ENCODE measurements around the gene SCAPER. TPM values are rescaled to one million over a fixed set of nuclear protein-coding genes. Genes with fewer than 3 reads are reported as not detected.
"Not testable (repeated sequence)": the region's sequence is repeated elsewhere in the genome, so short reads cannot be mapped to it uniquely, and the experiment has no call there.

Gene SCAPER
- polyA plus RNA-seq, 1 donor from 2014 or later: 77.1 TPM

DNA sequence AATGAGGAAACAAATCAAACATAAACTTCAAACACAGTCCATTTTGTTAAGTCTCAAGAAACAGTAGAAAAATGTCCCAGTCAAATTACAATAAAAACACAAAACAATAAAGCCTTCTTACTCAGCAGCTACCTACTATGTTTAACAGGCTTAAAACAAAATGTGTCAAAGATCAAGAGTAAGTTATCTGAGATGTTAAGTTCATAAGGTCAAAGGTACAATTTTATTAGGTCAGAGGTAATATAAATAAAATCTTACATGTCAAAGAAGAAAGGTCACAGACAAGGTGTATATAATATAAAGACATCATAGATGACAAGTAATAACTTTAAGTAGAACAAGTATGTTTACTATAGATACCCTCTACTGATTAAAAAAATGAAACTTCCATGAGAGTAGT is 208.3 kb downstream of the SCAPER start:
- H2AFZ ChIP-seq (ENCODE audit: low read depth, low read length): no peak overlapping the region
- H3K36me3 ChIP-seq (ENCODE audit: insufficient read depth, low read length): no peaks in the 10 kb centered on the region
- no peak for TF ChIP-seq EP300 (conservative IDR thresholded peaks at IDR 0.05; ENCODE audit: poor library complexity, severe bottlenecking)
- TF ChIP-seq TAF1 (IDR thresholded peaks at IDR 0.05; ENCODE audit: low read depth): no peak
- TF ChIP-seq MXI1 (conservative IDR thresholded peaks at IDR 0.05; ENCODE audit: poor library complexity, severe bottlenecking): no peak
- no peak for TF ChIP-seq SMC3 (conservative IDR thresholded peaks at IDR 0.05; ENCODE audit: poor library complexity)
- TF ChIP-seq POLR2AphosphoS5 (IDR thresholded peaks at IDR 0.05): no peak
- TF ChIP-seq EZH2 (IDR thresholded peaks at IDR 0.05; ENCODE audit: borderline replicate concordance, insufficient read depth, low read length, poor library complexity, severe bottlenecking): no peak
- no peak overlapping the region for H3K4me3 ChIP-seq (ENCODE audit: low read length)
- no peak overlapping the region for H3K27ac ChIP-seq (ENCODE audit: low read length)
- H3K9ac ChIP-seq (ENCODE audit: low read length): no peak overlapping the region
- H3K9me2 ChIP-seq (ENCODE audit: insufficient read depth, low read length): no peaks in the 10 kb centered on the region
- H3F3A ChIP-seq (ENCODE audit: insufficient read depth, low read length, poor library complexity, severe bottlenecking): no peaks in the 10 kb centered on the region
- H3K9me3 ChIP-seq (ENCODE audit: low read length): no peaks in the 10 kb centered on the region
- H4K20me1 ChIP-seq (ENCODE audit: insufficient read depth): no peaks in the 10 kb centered on the region
- no peak overlapping the region for H3K4me2 ChIP-seq (ENCODE audit: low read length)
- H3K79me2 ChIP-seq (replicated peaks; ENCODE audit: insufficient read depth, low read length): no peaks in the 10 kb centered on the region
- H3K27me3 ChIP-seq (ENCODE audit: insufficient read depth, low read depth, low read length): no peaks in the 10 kb centered on the region

DNA sequence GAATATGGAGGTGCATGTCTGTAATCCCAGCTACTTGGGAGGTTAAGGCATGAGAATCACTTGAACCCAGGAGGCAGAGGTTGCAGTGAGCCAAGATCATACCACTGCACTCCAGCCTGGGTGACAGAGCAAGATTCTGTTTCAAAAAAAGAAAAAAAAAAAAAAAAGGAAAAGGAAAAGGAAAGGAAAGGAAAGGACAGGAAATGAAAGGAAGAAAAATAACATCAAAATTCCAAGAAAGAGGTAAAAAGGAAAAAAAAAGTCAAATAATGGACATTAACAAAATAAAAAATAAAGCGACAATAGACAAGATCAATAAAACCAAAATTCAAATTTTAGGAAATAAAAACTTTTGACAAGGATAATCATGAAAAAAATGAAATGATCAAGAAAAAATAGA is 212.6 kb downstream of the SCAPER start:
- H3K79me2 ChIP-seq (replicated peaks; ENCODE audit: insufficient read depth, low read length); H3K27ac ChIP-seq (ENCODE audit: low read length); H2AFZ ChIP-seq (ENCODE audit: low read depth, low read length); H3K9me2 ChIP-seq (ENCODE audit: insufficient read depth, low read length); H4K20me1 ChIP-seq (ENCODE audit: insufficient read depth); H3K4me2 ChIP-seq (ENCODE audit: low read length); H3K9ac ChIP-seq (ENCODE audit: low read length); H3K27me3 ChIP-seq (ENCODE audit: insufficient read depth, low read depth, low read length); H3K36me3 ChIP-seq (ENCODE audit: insufficient read depth, low read length); H3K4me3 ChIP-seq (ENCODE audit: low read length); H3K9me3 ChIP-seq (ENCODE audit: low read length); H3F3A ChIP-seq (ENCODE audit: insufficient read depth, low read length, poor library complexity, severe bottlenecking): not testable (repeated sequence)

DNA sequence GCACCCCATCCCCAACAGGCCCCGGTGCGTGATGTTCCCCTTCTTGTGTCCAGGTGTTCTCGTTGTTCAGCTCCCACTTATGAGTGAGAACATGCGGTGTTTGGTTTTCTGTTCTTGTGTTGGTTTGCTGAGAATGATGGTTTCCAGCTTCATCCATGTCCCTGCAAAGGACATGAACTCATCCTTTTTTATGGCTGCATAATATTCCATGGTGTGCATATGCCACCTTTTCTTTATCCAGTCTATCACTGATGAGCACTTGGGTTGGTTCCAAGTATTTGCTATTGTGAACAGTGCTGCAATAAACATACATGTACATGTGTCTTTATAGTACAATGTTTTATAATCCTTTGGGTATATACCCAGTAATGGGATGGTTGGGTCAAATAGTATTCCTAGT is 217.5 kb downstream of the SCAPER start:
- H3K9me3 ChIP-seq (ENCODE audit: low read length); H3F3A ChIP-seq (ENCODE audit: insufficient read depth, low read length, poor library complexity, severe bottlenecking); H3K79me2 ChIP-seq (replicated peaks; ENCODE audit: insufficient read depth, low read length); H3K9ac ChIP-seq (ENCODE audit: low read length); H3K4me2 ChIP-seq (ENCODE audit: low read length); H2AFZ ChIP-seq (ENCODE audit: low read depth, low read length); H3K27me3 ChIP-seq (ENCODE audit: insufficient read depth, low read depth, low read length); H3K9me2 ChIP-seq (ENCODE audit: insufficient read depth, low read length); H3K36me3 ChIP-seq (ENCODE audit: insufficient read depth, low read length); H3K4me3 ChIP-seq (ENCODE audit: low read length); H3K27ac ChIP-seq (ENCODE audit: low read length); H4K20me1 ChIP-seq (ENCODE audit: insufficient read depth): not testable (repeated sequence)

DNA sequence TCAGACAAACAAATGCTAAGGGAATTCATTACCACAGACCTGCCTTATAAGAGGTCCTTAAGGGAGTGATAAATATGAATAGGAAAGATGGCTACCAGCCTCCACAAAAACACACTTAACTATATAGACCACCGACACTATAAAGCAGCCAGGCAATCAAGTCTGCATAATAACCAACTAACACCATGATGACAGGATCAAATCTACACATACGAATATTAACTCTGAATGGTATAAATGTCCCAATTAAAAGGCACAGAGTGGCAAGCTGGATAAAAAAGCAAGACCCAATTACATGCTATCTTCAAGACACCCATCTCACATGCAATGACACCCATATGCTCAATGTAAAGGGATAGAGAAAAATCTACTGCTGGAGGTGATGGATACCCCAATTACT is 221.1 kb downstream of the SCAPER start:
- Histone ChIP-seq H3K79me2 (replicated peaks; ENCODE audit: insufficient read depth, low read length) (no peaks in the 10 kb centered on the region), H3K4me3 (ENCODE audit: low read length) (no peak overlapping the region), H3K9ac (ENCODE audit: low read length) (no peak overlapping the region), H2AFZ (ENCODE audit: low read depth, low read length) (no peak overlapping the region), H3K27me3 (ENCODE audit: insufficient read depth, low read depth, low read length) (no peaks in the 10 kb centered on the region), H3K4me2 (ENCODE audit: low read length) (no peak overlapping the region), H3K9me3 (ENCODE audit: low read length) (no peaks in the 10 kb centered on the region), H4K20me1 (ENCODE audit: insufficient read depth) (no peaks in the 10 kb centered on the region), H3K27ac (ENCODE audit: low read length) (no peak overlapping the region), H3K36me3 (ENCODE audit: insufficient read depth, low read length) (no peaks in the 10 kb centered on the region), H3F3A (ENCODE audit: insufficient read depth, low read length, poor library complexity, severe bottlenecking) (no peaks in the 10 kb centered on the region), H3K9me2 (ENCODE audit: insufficient read depth, low read length) (no peaks in the 10 kb centered on the region)
- TF ChIP-seq CTCF (IDR thresholded peaks at IDR 0.05; ENCODE audit: poor library complexity, severe bottlenecking) (no peak), MXI1 (conservative IDR thresholded peaks at IDR 0.05; ENCODE audit: poor library complexity, severe bottlenecking) (no peak), EP300 (conservative IDR thresholded peaks at IDR 0.05; ENCODE audit: poor library complexity, severe bottlenecking) (no peak), TAF1 (IDR thresholded peaks at IDR 0.05; ENCODE audit: low read depth) (no peak), RAD21 (conservative IDR thresholded peaks at IDR 0.05) (no peak), POLR2AphosphoS5 (IDR thresholded peaks at IDR 0.05) (no peak), SMC3 (conservative IDR thresholded peaks at IDR 0.05; ENCODE audit: poor library complexity) (no peak), EZH2 (IDR thresholded peaks at IDR 0.05; ENCODE audit: borderline replicate concordance, insufficient read depth, low read length, poor library complexity, severe bottlenecking) (no peak)
- TF ChIP-seq, protein P1, sequence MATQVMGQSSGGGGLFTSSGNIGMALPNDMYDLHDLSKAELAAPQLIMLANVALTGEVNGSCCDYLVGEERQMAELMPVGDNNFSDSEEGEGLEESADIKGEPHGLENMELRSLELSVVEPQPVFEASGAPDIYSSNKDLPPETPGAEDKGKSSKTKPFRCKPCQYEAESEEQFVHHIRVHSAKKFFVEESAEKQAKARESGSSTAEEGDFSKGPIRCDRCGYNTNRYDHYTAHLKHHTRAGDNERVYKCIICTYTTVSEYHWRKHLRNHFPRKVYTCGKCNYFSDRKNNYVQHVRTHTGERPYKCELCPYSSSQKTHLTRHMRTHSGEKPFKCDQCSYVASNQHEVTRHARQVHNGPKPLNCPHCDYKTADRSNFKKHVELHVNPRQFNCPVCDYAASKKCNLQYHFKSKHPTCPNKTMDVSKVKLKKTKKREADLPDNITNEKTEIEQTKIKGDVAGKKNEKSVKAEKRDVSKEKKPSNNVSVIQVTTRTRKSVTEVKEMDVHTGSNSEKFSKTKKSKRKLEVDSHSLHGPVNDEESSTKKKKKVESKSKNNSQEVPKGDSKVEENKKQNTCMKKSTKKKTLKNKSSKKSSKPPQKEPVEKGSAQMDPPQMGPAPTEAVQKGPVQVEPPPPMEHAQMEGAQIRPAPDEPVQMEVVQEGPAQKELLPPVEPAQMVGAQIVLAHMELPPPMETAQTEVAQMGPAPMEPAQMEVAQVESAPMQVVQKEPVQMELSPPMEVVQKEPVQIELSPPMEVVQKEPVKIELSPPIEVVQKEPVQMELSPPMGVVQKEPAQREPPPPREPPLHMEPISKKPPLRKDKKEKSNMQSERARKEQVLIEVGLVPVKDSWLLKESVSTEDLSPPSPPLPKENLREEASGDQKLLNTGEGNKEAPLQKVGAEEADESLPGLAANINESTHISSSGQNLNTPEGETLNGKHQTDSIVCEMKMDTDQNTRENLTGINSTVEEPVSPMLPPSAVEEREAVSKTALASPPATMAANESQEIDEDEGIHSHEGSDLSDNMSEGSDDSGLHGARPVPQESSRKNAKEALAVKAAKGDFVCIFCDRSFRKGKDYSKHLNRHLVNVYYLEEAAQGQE (IDR thresholded peaks at IDR 0.05; ENCODE audit: borderline replicate concordance): no peak
